HUES48 (cell line): Measurements from ENCODE around the gene TRDMT1.
A peak's percentile ranks its signal among the peaks of the same experiment; 100 is the strongest.

Experiments
- H3K27ac ChIP-seq: one replicate; pipeline ENCODE4 v1.7.0; 2013; ENCODE audit warnings: low read depth, low read length, inconsistent platforms
- H3K27me3 ChIP-seq: 2 replicates; pipeline ENCODE4 v1.6.1; 2013; ENCODE audit warnings: mild to moderate bottlenecking, low read length; ENCODE audit not compliant: control insufficient read depth, insufficient read depth
- H3K36me3 ChIP-seq: 2 replicates; pipeline ENCODE4 v1.6.1; 2013; ENCODE audit warnings: low read length; ENCODE audit not compliant: control insufficient read depth, insufficient read depth
- H3K4me1 ChIP-seq: 2 replicates; pipeline ENCODE4 v1.6.1; 2013; ENCODE audit warnings: mild to moderate bottlenecking, low read length; ENCODE audit not compliant: control insufficient read depth, insufficient read depth
- H3K4me3 ChIP-seq: 2 replicates; pipeline ENCODE4 v1.5.1; 2013; ENCODE audit warnings: mild to moderate bottlenecking, low read depth, low read length
- H3K9ac ChIP-seq: 2 replicates; pipeline ENCODE4 v1.6.1; 2013; ENCODE audit warnings: mild to moderate bottlenecking, low read depth, low read length, moderate library complexity
- H3K9me3 ChIP-seq: 2 replicates; pipeline ENCODE4 v1.6.1; 2013; ENCODE audit warnings: low read length; ENCODE audit not compliant: control insufficient read depth, insufficient read depth

The TRDMT1 gene

DNA sequence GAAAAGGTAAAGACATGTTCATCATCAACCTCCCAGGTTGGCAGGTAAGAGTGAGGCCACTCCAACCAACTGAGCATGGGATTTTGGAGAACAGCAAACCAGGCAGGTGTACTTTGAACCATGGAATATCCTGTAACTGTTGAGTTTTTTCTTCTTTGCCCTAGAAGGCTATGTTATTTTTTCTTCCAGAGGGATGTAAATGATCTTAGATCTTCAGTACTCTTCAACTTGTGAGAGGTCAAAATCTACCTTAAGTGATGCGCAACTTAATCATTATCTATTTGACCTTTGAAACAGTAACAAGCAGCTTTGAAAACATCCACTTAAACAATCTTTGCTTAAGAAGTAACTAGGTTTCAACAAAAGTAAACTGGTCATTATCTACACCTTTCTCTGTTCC is 71.7 kb downstream of the TRDMT1 start, which contains the start of gene CUBN:
Gene CUBN (minus strand): TSS at position 71 of the 400 bp plus-strand sequence. CDS start 46 bp downstream, at position 25.
- H3K27ac ChIP-seq, result peak within 1 kb of the TSS; percentile 43
- 0 out of 2 replicates have a peak, but pooled peaks cover 4% of the 10 kb centered on the region for H3K4me1 ChIP-seq
- no peaks in the 10 kb centered on the region for H3K36me3 ChIP-seq
- H3K9ac ChIP-seq, result no peak within 1 kb of the TSS
- H3K9me3 ChIP-seq, result no peaks in the 10 kb centered on the region
- no peak within 1 kb of the TSS for H3K4me3 ChIP-seq
- H3K27me3 ChIP-seq, result no peaks in the 10 kb centered on the region

DNA sequence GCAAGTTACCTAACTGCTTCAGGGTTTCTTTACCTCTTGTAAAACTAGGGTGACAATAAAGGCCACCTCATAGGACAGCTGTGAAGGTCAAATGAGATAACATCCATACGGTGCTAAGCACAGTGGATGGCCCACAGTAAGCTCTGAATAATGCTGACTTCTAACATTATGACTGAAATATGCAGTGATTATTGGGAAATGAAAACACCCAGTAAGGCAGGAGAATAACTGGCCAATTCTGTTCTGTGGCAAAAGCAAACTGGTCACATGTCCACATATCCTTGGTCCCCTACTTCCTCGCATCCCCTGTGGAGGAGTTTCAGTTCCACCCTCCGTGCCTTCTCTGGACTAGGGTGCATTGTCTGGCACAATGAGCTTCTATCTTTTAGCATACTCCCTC is 73.2 kb downstream of the TRDMT1 start:
- Histone ChIP-seq H3K4me3 (no peak overlapping the region), H3K9ac (no peak overlapping the region), H3K4me1 (peaks cover 13% of the 10 kb centered on the region; the same call in 1 of the 2 replicates), H3K27me3 (no peaks in the 10 kb centered on the region), H3K9me3 (no peaks in the 10 kb centered on the region), H3K36me3 (no peaks in the 10 kb centered on the region), H3K27ac (no peak overlapping the region)

GRCh38 chr10:17126327-17126726 is 75.1 kb downstream of the TRDMT1 start:
- Histone ChIP-seq H3K4me3 (no peak overlapping the region), H3K27me3 (no peaks in the 10 kb centered on the region), H3K27ac (no peak overlapping the region), H3K9me3 (no peaks in the 10 kb centered on the region), H3K4me1 (peaks cover 18% of the 10 kb centered on the region; the same call in 1 of the 2 replicates), H3K9ac (no peak overlapping the region), H3K36me3 (no peaks in the 10 kb centered on the region)

DNA sequence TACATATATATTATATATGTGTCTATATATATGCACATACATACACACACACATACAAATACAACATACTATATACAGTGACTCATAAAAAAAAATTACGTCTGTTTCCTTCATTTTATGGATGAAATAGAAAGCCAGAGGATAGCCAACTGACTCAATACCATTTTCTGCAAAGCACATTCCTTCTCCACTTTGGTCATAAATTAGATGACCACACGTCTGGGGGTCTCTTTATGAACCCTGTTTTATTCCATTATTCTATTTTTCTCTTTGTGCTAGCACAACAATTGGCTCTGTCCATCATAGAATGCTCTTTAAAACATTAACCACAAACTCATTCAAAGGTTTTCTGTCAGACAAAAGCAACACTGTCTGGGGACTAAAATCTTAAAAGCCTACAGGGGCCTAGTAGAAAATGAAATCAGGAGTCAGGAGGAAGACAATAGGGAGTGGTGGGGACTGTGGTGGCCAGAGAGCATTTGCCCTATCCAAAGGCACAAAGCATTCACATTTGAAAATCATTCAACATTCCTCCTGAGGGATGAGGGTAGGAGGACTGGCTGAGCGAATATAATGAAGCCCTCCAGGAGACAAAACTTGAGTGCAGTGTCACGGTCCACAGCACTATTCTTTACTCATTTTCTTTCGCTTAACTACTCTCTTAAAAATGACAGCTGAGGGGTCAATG is 76.1 kb downstream of the TRDMT1 start:
- no peak overlapping the region for H3K4me3 ChIP-seq
- no peaks in the 10 kb centered on the region for H3K27me3 ChIP-seq
- H3K27ac ChIP-seq, result no peak overlapping the region
- no peaks in the 10 kb centered on the region for H3K36me3 ChIP-seq
- peaks cover 18% of the 10 kb centered on the region; the same call in 1 of the 2 replicates for H3K4me1 ChIP-seq
- no peak overlapping the region for H3K9ac ChIP-seq
- H3K9me3 ChIP-seq, result no peaks in the 10 kb centered on the region

DNA sequence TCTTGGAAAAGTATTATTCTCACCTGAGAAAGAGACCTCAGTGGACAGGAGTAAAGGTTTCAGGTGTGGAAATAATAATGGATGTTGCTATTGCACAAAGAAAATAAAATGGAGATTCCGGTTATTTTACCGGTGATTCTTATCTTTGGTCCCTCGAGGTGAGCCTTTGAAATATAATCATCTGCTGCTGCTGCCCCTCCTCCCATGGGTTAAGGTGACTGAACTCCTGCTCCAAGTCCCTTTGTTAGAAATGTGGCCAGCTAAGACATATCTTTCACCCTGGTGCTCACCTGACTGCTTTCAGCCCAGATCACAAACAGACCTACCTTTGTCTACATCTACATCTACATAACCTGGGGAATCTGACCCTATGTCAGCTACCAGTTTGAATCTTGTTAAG is 77.5 kb downstream of the TRDMT1 start:
- Histone ChIP-seq H3K4me1 (peaks cover 14% of the 10 kb centered on the region; the same call in 1 of the 2 replicates), H3K9ac (no peak overlapping the region), H3K9me3 (no peaks in the 10 kb centered on the region), H3K27me3 (no peaks in the 10 kb centered on the region), H3K36me3 (no peaks in the 10 kb centered on the region), H3K4me3 (no peak overlapping the region), H3K27ac (peak overlapping the region; percentile 61)

GRCh38 chr10:17122726-17123661 is 78.5 kb downstream of the TRDMT1 start:
- Histone ChIP-seq H3K9me3 (no peaks in the 10 kb centered on the region), H3K9ac (no peak overlapping the region), H3K4me1 (peaks cover 14% of the 10 kb centered on the region; the same call in 1 of the 2 replicates), H3K27me3 (no peaks in the 10 kb centered on the region), H3K27ac (peak overlapping the region; percentile 61), H3K36me3 (no peaks in the 10 kb centered on the region), H3K4me3 (no peak overlapping the region)

DNA sequence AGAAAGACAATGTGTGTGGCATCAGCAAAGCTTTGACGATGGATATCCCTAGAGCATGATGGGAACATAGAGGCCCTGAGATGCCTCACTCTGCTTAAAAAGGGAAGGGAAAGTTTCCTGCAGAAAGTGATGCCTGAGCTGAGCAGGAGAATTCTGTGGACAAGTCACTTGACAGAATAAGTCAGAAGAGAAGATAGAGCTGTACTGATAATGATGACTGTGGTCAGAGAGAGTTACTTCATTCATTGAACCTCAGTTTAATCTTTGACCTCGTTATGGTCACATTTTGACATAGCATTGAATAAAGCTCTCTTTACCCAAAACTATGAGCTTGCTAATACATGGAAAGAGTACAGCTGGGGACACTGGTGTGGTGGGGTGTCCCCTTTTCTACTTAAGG is 79.4 kb downstream of the TRDMT1 start:
- no peak overlapping the region for H3K4me3 ChIP-seq
- H3K9ac ChIP-seq, result no peak overlapping the region
- no peaks in the 10 kb centered on the region for H3K9me3 ChIP-seq
- no peaks in the 10 kb centered on the region for H3K27me3 ChIP-seq
- H3K27ac ChIP-seq, result no peak overlapping the region
- peaks cover 14% of the 10 kb centered on the region; the same call in 1 of the 2 replicates for H3K4me1 ChIP-seq
- no peaks in the 10 kb centered on the region for H3K36me3 ChIP-seq

- Histone ChIP-seq H3K9me3 (no peaks in the 10 kb centered on the region), H3K27me3 (no peaks in the 10 kb centered on the region), H3K36me3 (no peaks in the 10 kb centered on the region), H3K4me3 (no peak overlapping the region), H3K27ac (no peak overlapping the region), H3K9ac (no peak overlapping the region), H3K4me1 (peaks cover 14% of the 10 kb centered on the region; the same call in 1 of the 2 replicates)
These were observed 80.8 kb downstream of the TRDMT1 start for GRCh38 chr10:17120694-17121093.

- H3K4me1 ChIP-seq, result peaks cover 14% of the 10 kb centered on the region; the same call in 1 of the 2 replicates
- H3K27ac ChIP-seq, result no peak overlapping the region
- no peaks in the 10 kb centered on the region for H3K36me3 ChIP-seq
- H3K9ac ChIP-seq, result no peak overlapping the region
- no peaks in the 10 kb centered on the region for H3K27me3 ChIP-seq
- H3K9me3 ChIP-seq, result no peaks in the 10 kb centered on the region
- no peak overlapping the region for H3K4me3 ChIP-seq
These were observed 81.6 kb downstream of the TRDMT1 start for GRCh38 chr10:17119845-17120244.

DNA sequence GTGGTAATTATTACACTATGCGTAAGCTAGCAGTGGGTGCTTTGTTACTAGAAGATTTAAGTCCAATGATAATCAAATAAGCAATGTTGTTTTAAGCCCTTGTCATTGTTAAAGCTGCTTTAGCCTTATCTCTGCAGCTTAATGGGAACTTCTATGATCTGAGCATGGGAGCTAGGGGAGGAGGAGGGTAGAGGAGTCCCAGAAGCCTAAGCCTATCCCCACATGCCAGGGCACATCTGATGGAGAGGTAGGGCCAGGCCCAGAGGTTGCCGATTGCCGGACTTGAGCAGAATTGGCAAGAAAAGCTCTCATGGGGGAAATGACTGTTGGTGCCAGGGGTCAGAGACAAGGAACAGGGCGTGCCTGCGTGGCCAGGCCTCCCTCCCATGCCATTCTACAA is 85.3 kb downstream of the TRDMT1 start:
- Histone ChIP-seq H3K27me3 (no peaks in the 10 kb centered on the region), H3K36me3 (no peaks in the 10 kb centered on the region), H3K9ac (no peak overlapping the region), H3K9me3 (no peaks in the 10 kb centered on the region), H3K4me3 (no peak overlapping the region), H3K27ac (peak overlapping the region; percentile 35), H3K4me1 (no peaks in the 10 kb centered on the region)

DNA sequence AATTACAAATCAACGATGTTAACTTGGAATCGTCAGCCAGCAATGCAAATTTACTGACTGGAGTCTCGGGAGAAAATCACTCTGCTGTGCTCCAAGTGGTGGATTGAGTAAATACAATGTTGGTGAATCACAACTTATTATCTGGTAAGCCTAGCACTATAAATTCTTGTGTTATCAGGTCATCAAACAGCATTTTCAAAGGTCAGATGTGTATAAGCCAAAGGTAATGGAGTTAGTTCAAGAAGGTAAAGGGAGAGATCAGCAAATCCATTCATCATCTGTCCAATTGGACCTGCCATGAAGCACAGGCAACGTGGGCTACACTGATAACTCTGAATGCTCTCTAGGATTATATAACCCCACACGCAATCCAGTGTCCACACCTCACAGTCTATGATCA is 85.8 kb downstream of the TRDMT1 start:
- no peak overlapping the region for H3K9ac ChIP-seq
- H3K9me3 ChIP-seq, result no peaks in the 10 kb centered on the region
- H3K4me3 ChIP-seq, result no peak overlapping the region
- no peaks in the 10 kb centered on the region for H3K4me1 ChIP-seq
- H3K27ac ChIP-seq, result peak overlapping the region; percentile 35
- no peaks in the 10 kb centered on the region for H3K36me3 ChIP-seq
- H3K27me3 ChIP-seq, result no peaks in the 10 kb centered on the region
